HepG2 (cell line): Measurements from ENCODE around the gene TMEM87B. TPM values are rescaled to one million over a fixed set of nuclear protein-coding genes. Genes with fewer than 3 reads are reported as not detected.

Source experiments
- ATAC-seq: fragments of 200-7000 bp; cut with Tn5 transposase; 3 replicates; pipeline ENCODE4 v1.9.1; 2020; ENCODE audit warnings: mild to moderate bottlenecking, moderate library complexity
- BruUV-seq: library from RNA; stranded (reverse); fragments of 400-500 nt; replicated peaks from 2 replicates; lab custom pipeline; 2021; lab: Mats Ljungman, UMichigan
- CTCF ChIA-PET: fragments of 300-600 bp; formaldehyde crosslinking; extraction: SDS; loops from one replicate; lab custom pipeline; 2021; ENCODE audit warnings: low total read pairs, inconsistent platforms, low intra/inter-chr PET ratio; lab: Yijun Ruan, JAX
- POLR2A ChIA-PET: fragments of 350-600 bp; sonication (Branson Sonifier 250); formaldehyde crosslinking; loops from one replicate; lab custom pipeline; 2020; ENCODE audit warnings: antibody characterized with exemption, inconsistent platforms; lab: Yijun Ruan, JAX
- DNase-seq: peaks from one replicate; pipeline ENCODE4 v3.0.0-alpha.2; 2015; ENCODE audit warnings: low spot score
- FAIRE-seq: peaks from 3 replicates; lab custom pipeline; 2011; peaks lifted over from hg19 to GRCh38; lab: Jason Lieb, UNC
- H2AFZ ChIP-seq: one replicate; pipeline ENCODE4 v1.6.1; 2011; ENCODE audit warnings: low read length, inconsistent platforms
- H3K27ac ChIP-seq: fragments of 300-600 bp; 3 replicates; pipeline ENCODE4 v1.8.0; 2011; ENCODE audit warnings: mixed run types, mild to moderate bottlenecking, mixed read lengths, low read length, inconsistent platforms; ENCODE audit not compliant: insufficient read depth; ENCODE audit errors: extremely low read length
- H3K27me3 ChIP-seq, 2 experiments: fragments of 200-600 bp in 1 of 2; 2 replicates in 1 of 2; 3 replicates in 1 of 2; pipeline versions ENCODE4 v1.6.0 to v1.8.0; 2011; ENCODE audit warnings: low read length in 2 of 2, mild to moderate bottlenecking in 2 of 2, moderate library complexity in 2 of 2, inconsistent platforms in 1 of 2; ENCODE audit not compliant: insufficient read depth in 2 of 2, control insufficient read depth in 1 of 2
- H3K36me3 ChIP-seq, 2 experiments: fragments of 200-600 bp in 1 of 2; replicated peaks in 1 of 2; 2 replicates in 1 of 2; 3 replicates in 1 of 2; pipeline versions ENCODE4 v1.5.1 to v1.8.0; 2011; ENCODE audit warnings: low read length in 2 of 2, inconsistent platforms in 1 of 2; ENCODE audit not compliant: insufficient read depth in 2 of 2, control insufficient read depth in 1 of 2
- H3K4me1 ChIP-seq: 2 replicates; pipeline ENCODE4 v1.5.1; 2012; ENCODE audit warnings: low read length, inconsistent platforms; ENCODE audit not compliant: insufficient read depth
- H3K4me2 ChIP-seq: 2 replicates; pipeline ENCODE4 v1.6.0; 2011; ENCODE audit warnings: low read depth, low read length, inconsistent platforms
- H3K4me3 ChIP-seq, 3 experiments: fragments of 200-600 bp in 1 of 3; sonication (generic), shearing (Covaris generic) in 1 of 3; replicated peaks in 1 of 3; 2 replicates each; pipeline ENCODE4 v1.5.1; 2011 to 2016; ENCODE audit warnings: low read length in 3 of 3, inconsistent platforms in 2 of 3, low read depth in 2 of 3, mild to moderate bottlenecking in 2 of 3, control low read depth in 1 of 3, mixed read lengths in 1 of 3; ENCODE audit not compliant: insufficient read depth in 1 of 3
- H3K79me2 ChIP-seq: one replicate; pipeline ENCODE4 v1.6.1; 2011; ENCODE audit warnings: low read length, inconsistent platforms; ENCODE audit not compliant: insufficient read depth
- H3K9ac ChIP-seq: 2 replicates; pipeline ENCODE4 v1.6.0; 2011; ENCODE audit warnings: mild to moderate bottlenecking, low read depth, low read length, inconsistent platforms; ENCODE audit not compliant: insufficient read depth
- H3K9me3 ChIP-seq: 2 replicates; pipeline ENCODE4 v1.5.1; 2012; ENCODE audit warnings: mild to moderate bottlenecking, low read length
- H4K20me1 ChIP-seq: 2 replicates; pipeline ENCODE4 v1.6.0; 2011; ENCODE audit warnings: inconsistent platforms, mild to moderate bottlenecking, low read length, moderate library complexity; ENCODE audit not compliant: insufficient read depth
- CREB1 ChIP-seq, 2 experiments: fragments of 450-650 bp in 1 of 2; IDR thresholded peaks; 2 replicates each; pipeline ENCODE4 v1.6.1; 2016 to 2017; ENCODE audit warnings: control low read depth in 1 of 2, mild to moderate bottlenecking in 1 of 2, missing compliant biosample characterization in 1 of 2, missing genetic modification characterization in 1 of 2
- HNRNPLL ChIP-seq: fragments of 200-400 bp; formaldehyde crosslinking; IDR thresholded peaks from 2 replicates; pipeline ENCODE4 v1.6.1; 2017; ENCODE audit warnings: mild to moderate bottlenecking, low read depth, low read length; ENCODE audit not compliant: poor library complexity, severe bottlenecking
- ZNF318 ChIP-seq: sonication (generic); formaldehyde crosslinking; IDR thresholded peaks from 2 replicates; pipeline ENCODE4 v1.4.0; 2020; ENCODE audit warnings: mild to moderate bottlenecking, missing genetic modification reagents
- ZNF44 ChIP-seq: sonication (generic); formaldehyde crosslinking; IDR thresholded peaks from 2 replicates; pipeline ENCODE4 v1.5.1; 2020; ENCODE audit warnings: mild to moderate bottlenecking, missing genetic modification reagents
- ZNF496 ChIP-seq: sonication (generic); formaldehyde crosslinking; IDR thresholded peaks from 2 replicates; pipeline ENCODE4 v1.8.1; 2023; ENCODE audit warnings: mild to moderate bottlenecking, moderate library complexity, missing genetic modification reagents; ENCODE audit not compliant: insufficient replicate concordance
- ZSCAN20 ChIP-seq: sonication (generic); formaldehyde crosslinking; IDR thresholded peaks from 2 replicates; pipeline ENCODE4 v1.4.0; 2020; ENCODE audit warnings: missing genetic modification reagents, mild to moderate bottlenecking, borderline replicate concordance
- in situ Hi-C: cut with HindIII; loops from 2 replicates; pipeline ENCODE4 v1.10.0; 2017; ENCODE audit warnings: low pct_unique_long_range_greater_than_20kb; ENCODE audit not compliant: extremely low pct_ligation_motif_present
- intact Hi-C: fragments of 100-400 bp; cut with micrococcal nuclease; formaldehyde crosslinking; loops from one replicate; pipeline ENCODE4 v1.10.0; 2022; ENCODE audit not compliant: unreplicated experiment
- polyA plus RNA-seq, 8 experiments: library from polyadenylated mRNA; depleted of rRNA in 3 of 8; stranded (reverse) in 7 of 8; unstranded in 1 of 8; fragments of >200 nt; fragmentation: Illumina TruSeq in 4 of 8; extraction: Trizol in 4 of 8; gene quantifications; 2 replicates each; pipeline versions ENCODE4 v1.2.1 to v1.2.3, GENCODE V29; 2011 to 2016; ENCODE audit warnings: low read depth in 4 of 8, missing spikeins in 1 of 8, mixed read lengths in 1 of 8; ENCODE audit not compliant: insufficient read depth in 1 of 8
- total RNA-seq, 5 experiments: library from RNA; depleted of rRNA; stranded (reverse); fragments of >200 nt; fragmentation: Illumina TruSeq; extraction: Trizol; gene quantifications; 2 replicates each; pipeline ENCODE4 v1.2.3, GENCODE V29; 2016; ENCODE audit warnings: low read depth in 1 of 5

TMEM87B gene
- total and polyA plus RNA-seq, 2 of the 13 experiments (the other 11 are each of a cell fraction or from before 2014, with no cell fraction given) = 15.1 to 16.2 TPM

- no peak overlapping the region for H3K27ac ChIP-seq
- H3K4me2 ChIP-seq = no peak overlapping the region
- no peak overlapping the region for H2AFZ ChIP-seq
- H3K36me3 ChIP-seq = no peaks in the 10 kb centered on the region
- H3K4me3 ChIP-seq = no peak overlapping the region
- DNase-seq (no peak), ATAC-seq (no peak), FAIRE-seq (no peak)
- no TSS peak for BruUV-seq
- H4K20me1 ChIP-seq = no peaks in the 10 kb centered on the region
- intact Hi-C loops (no loop called here), in situ Hi-C loops (no loop called here)
- no peaks in the 10 kb centered on the region for H3K27me3 ChIP-seq
- H3K79me2 ChIP-seq = no peaks in the 10 kb centered on the region
- peaks cover 19% of the 10 kb centered on the region for H3K9me3 ChIP-seq
- ChIA-PET POLR2A (interaction anchor here (0.9 to 1.9 kb wide), 2 partner anchors 148 to 158 kb away, joined by 3 to 5 read pairs; no protein-coding TSS in a partner anchor), CTCF (no interaction called here)
- no peak overlapping the region for H3K9ac ChIP-seq
- H3K4me1 ChIP-seq = peaks cover 46% of the 10 kb centered on the region
- no peak for TF ChIP-seq ZNF44 (CRISPR knock-in tag)
- no peak for TF ChIP-seq ZNF318 (CRISPR knock-in tag)
- TF ChIP-seq ZSCAN20 = no peak
- TF ChIP-seq ZNF496 = no peak
- TF ChIP-seq CREB1 (IDR thresholded peaks at IDR 0.05) = no peak
- TF ChIP-seq CREB1 (CRISPR knock-in tag; IDR thresholded peaks at IDR 0.05) = no peak
- no peak for TF ChIP-seq HNRNPLL
These were observed 8.8 kb upstream of the TMEM87B start for GRCh38 chr2:112046231-112046630.
